Prostate gland (tissue), 2 donors: ENCODE results near the gene TNPO3.

Experiments
- POLR2A ChIP-seq: fragments of 450-650 bp; IDR thresholded peaks from one replicate; pipeline ENCODE4 v1.6.1; 2016; ENCODE audit warnings: antibody characterized with exemption, mild to moderate bottlenecking
- POLR2AphosphoS5 ChIP-seq: sonication (generic); formaldehyde crosslinking; IDR thresholded peaks from one replicate; pipeline ENCODE4 v1.6.1; 2017; ENCODE audit warnings: antibody characterized with exemption
- TF ChIP-seq, protein P1 (sequence below), 4 experiments: fragments of 200-600 bp in 2 of 4; fragments of 450-650 bp in 2 of 4; sonication (generic) in 2 of 4; IDR thresholded peaks; 1 replicate in 3 of 4; 2 replicates in 1 of 4; pipeline ENCODE4 v1.5.1; 2016 to 2019; ENCODE audit warnings: antibody characterized with exemption in 4 of 4, mild to moderate bottlenecking in 2 of 4, moderate library complexity in 2 of 4

DNA sequence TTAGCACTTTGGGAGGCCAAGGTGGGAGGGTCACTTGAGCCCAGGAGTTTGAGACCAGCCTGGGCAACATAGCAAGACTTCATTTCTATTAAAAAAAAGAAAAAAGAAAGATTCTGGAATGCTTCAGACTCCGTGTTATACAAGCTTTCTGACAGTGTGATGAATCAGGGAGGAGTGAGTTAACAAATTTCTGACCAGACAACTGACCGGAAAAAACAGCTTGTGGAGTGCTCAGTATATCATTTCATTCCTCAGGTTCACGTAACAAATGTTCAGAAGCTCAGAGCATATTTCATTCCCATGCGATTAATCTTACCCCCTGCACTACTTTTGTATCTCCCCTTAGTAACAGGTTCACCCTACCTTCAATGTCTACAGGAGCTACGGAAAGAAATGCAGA is 28.6 kb upstream of the TNPO3 start:
- TF ChIP-seq, protein P1, sequence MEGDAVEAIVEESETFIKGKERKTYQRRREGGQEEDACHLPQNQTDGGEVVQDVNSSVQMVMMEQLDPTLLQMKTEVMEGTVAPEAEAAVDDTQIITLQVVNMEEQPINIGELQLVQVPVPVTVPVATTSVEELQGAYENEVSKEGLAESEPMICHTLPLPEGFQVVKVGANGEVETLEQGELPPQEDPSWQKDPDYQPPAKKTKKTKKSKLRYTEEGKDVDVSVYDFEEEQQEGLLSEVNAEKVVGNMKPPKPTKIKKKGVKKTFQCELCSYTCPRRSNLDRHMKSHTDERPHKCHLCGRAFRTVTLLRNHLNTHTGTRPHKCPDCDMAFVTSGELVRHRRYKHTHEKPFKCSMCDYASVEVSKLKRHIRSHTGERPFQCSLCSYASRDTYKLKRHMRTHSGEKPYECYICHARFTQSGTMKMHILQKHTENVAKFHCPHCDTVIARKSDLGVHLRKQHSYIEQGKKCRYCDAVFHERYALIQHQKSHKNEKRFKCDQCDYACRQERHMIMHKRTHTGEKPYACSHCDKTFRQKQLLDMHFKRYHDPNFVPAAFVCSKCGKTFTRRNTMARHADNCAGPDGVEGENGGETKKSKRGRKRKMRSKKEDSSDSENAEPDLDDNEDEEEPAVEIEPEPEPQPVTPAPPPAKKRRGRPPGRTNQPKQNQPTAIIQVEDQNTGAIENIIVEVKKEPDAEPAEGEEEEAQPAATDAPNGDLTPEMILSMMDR (IDR thresholded peaks at IDR 0.05): no peak
- TF ChIP-seq POLR2AphosphoS5: no peak
- TF ChIP-seq POLR2A: no peak
